HG02763 (cell line): ENCODE measurements around the gene ALB.
"Not testable (repeated sequence)": the region's sequence is repeated elsewhere in the genome, so short reads cannot be mapped to it uniquely, and the experiment has no call there.

Experiments used
- ATAC-seq: cut with Tn5 transposase; IDR thresholded peaks from one replicate; pipeline ENCODE4 v1.9.1; 2021; ENCODE audit warnings: mild to moderate bottlenecking, moderate library complexity; ENCODE audit not compliant: unreplicated experiment

The ALB gene

GRCh38 chr4:73404042-73404441 lies at the start of gene ALB:
Gene ALB (plus strand): TSS chr4:73404287. CDS start chr4:73404328, 41 bp downstream.
- ATAC-seq = no peak

GRCh38 chr4:73357174-73357573 lies 46.9 kb upstream of the ALB start:
- ATAC-seq = not testable (repeated sequence)

- not testable (repeated sequence) for ATAC-seq
Measured at GRCh38 chr4:73369506-73370199, 34.4 kb upstream of the ALB start.

- no peak for ATAC-seq
Measured at GRCh38 chr4:73375328-73375741, 28.8 kb upstream of the ALB start.

- no peak for ATAC-seq
Measured at GRCh38 chr4:73376251-73376650, 27.8 kb upstream of the ALB start.

- no peak for ATAC-seq
Measured at GRCh38 chr4:73376976-73377375, 27.1 kb upstream of the ALB start.

- ATAC-seq = no peak
Measured at GRCh38 chr4:73378887-73379286, 25.2 kb upstream of the ALB start.

- no peak for ATAC-seq
Measured at GRCh38 chr4:73379946-73380345, 24.1 kb upstream of the ALB start.

GRCh38 chr4:73381214-73381613 lies 22.9 kb upstream of the ALB start:
- no peak for ATAC-seq

- ATAC-seq = no peak
Measured at GRCh38 chr4:73383452-73383851, 20.6 kb upstream of the ALB start.

- ATAC-seq = no peak
Measured at GRCh38 chr4:73387552-73387951, 16.5 kb upstream of the ALB start.

- ATAC-seq = no peak
Measured at GRCh38 chr4:73388887-73389286, 15.2 kb upstream of the ALB start.

GRCh38 chr4:73389663-73390062 lies 14.4 kb upstream of the ALB start:
- not testable (repeated sequence) for ATAC-seq

- ATAC-seq = no peak
Measured at GRCh38 chr4:73391774-73392173, 12.3 kb upstream of the ALB start.

- no peak for ATAC-seq
Measured at GRCh38 chr4:73392936-73393335, 11.2 kb upstream of the ALB start.

GRCh38 chr4:73396304-73396703 lies 7.8 kb upstream of the ALB start:
- no peak for ATAC-seq

- ATAC-seq = no peak
Measured at GRCh38 chr4:73396993-73397972, 6.8 kb upstream of the ALB start.

- no peak for ATAC-seq
Measured at GRCh38 chr4:73401412-73401811, 2.7 kb upstream of the ALB start.

GRCh38 chr4:73404457-73404856 lies 370 bp downstream of the ALB start:
- no peak for ATAC-seq

- ATAC-seq = no peak
Measured at GRCh38 chr4:73405138-73405537, 1.1 kb downstream of the ALB start.

GRCh38 chr4:73406548-73406875 lies 2.4 kb downstream of the ALB start:
- no peak for ATAC-seq

GRCh38 chr4:73407227-73407673 lies 3.2 kb downstream of the ALB start:
- ATAC-seq = no peak
